Testis (tissue), 2 donors: ENCODE measurements around the gene ACOX3.

ENCODE experiments used
- CTCF ChIP-seq, 3 experiments: fragments of 450-650 bp in 2 of 3; fragments of 200-600 bp in 1 of 3; sonication (generic) in 1 of 3; IDR thresholded peaks; one replicate each; pipeline ENCODE4 v1.5.1; 2016 to 2019; ENCODE audit warnings: antibody characterized with exemption in 3 of 3, mild to moderate bottlenecking in 2 of 3, moderate library complexity in 1 of 3
- POLR2A ChIP-seq: fragments of 450-650 bp; IDR thresholded peaks from one replicate; pipeline ENCODE4 v1.6.1; 2017; ENCODE audit warnings: antibody characterized with exemption, mild to moderate bottlenecking, moderate library complexity

GRCh38 chr4:8405516-8405875 is 35.0 kb downstream of the ACOX3 start:
- no peak for TF ChIP-seq CTCF (IDR thresholded peaks at IDR 0.05)
- TF ChIP-seq POLR2A = no peak
